ENCODE results near the gene NEDD8. TPM values are rescaled to one million over a fixed set of nuclear protein-coding genes. Genes with fewer than 3 reads are reported as not detected.
"Not testable (repeated sequence)": the region's sequence is repeated elsewhere in the genome, so short reads cannot be mapped to it uniquely, and the experiment has no call there.

Gene NEDD8
- total and polyA plus RNA-seq, 4 donors, result 32.3 to 136 (median 78.1) TPM

GRCh38 chr14:24249230-24250021, 17.3 kb upstream of the NEDD8 start:
- no peaks in the 10 kb centered on the region for H3K27me3 ChIP-seq (ENCODE audit: control insufficient read depth in 4 of 4, insufficient read depth in 4 of 4, low read length in 3 of 4)
- TF ChIP-seq GABPA (IDR thresholded peaks at IDR 0.05 in 1 of 2, conservative IDR thresholded peaks at IDR 0.05 in 1 of 2), result no peak
- TF ChIP-seq EGR1 (IDR thresholded peaks at IDR 0.05; ENCODE audit: low read depth in 2 of 2), result no peak
- no peak for TF ChIP-seq ATF3 (IDR thresholded peaks at IDR 0.05)
- TF ChIP-seq FOXA1 (IDR thresholded peaks at IDR 0.05), result no peak
- TF ChIP-seq ZBTB33 (IDR thresholded peaks at IDR 0.05), result no peak
- H3K9me3 ChIP-seq (ENCODE audit: control insufficient read depth in 4 of 4, low read length in 3 of 4), result no peaks in the 10 kb centered on the region
- no peak overlapping the region for H3K4me3 ChIP-seq (ENCODE audit: low read depth in 1 of 3, low read length in 3 of 3)
- peaks cover 0 to 6% (median under 1%) of the 10 kb centered on the region in 4 donors for H3K4me1 ChIP-seq (ENCODE audit: control insufficient read depth in 4 of 4, insufficient read depth in 4 of 4, low read length in 3 of 4)
- 84% methylated on average over 13 of the region's 13 CpGs for WGBS
- peaks cover 0 to 5% (median 1%) of the 10 kb centered on the region in 4 donors for H3K36me3 ChIP-seq (ENCODE audit: control insufficient read depth in 4 of 4, insufficient read depth in 3 of 4, low read depth in 1 of 4, low read length in 3 of 4)
- no peak overlapping the region for H3K27ac ChIP-seq (ENCODE audit: low read depth in 1 of 2, low read length in 2 of 2)
- no peak overlapping the region for H3K9ac ChIP-seq (ENCODE audit: low read depth in 1 of 2, low read length in 2 of 2)
- no peak for DNase-seq (ENCODE audit: low spot score)

GRCh38 chr14:24247422-24247821, 15.3 kb upstream of the NEDD8 start:
- Histone ChIP-seq H3K9ac (ENCODE audit: low read depth in 1 of 2, low read length in 2 of 2) (no peak overlapping the region), H3K36me3 (ENCODE audit: control insufficient read depth in 4 of 4, insufficient read depth in 3 of 4, low read depth in 1 of 4, low read length in 3 of 4) (no peaks in the 10 kb centered on the region), H3K4me1 (ENCODE audit: control insufficient read depth in 4 of 4, insufficient read depth in 4 of 4, low read length in 3 of 4) (peaks cover 2 to 13% (median 5%) of the 10 kb centered on the region in 4 donors), H3K27ac (ENCODE audit: low read depth in 1 of 2, low read length in 2 of 2) (peak overlapping the region in 1 of 2 donors; percentile 61), H3K4me3 (ENCODE audit: low read depth in 1 of 3, low read length in 3 of 3) (no peak overlapping the region), H3K27me3 (ENCODE audit: control insufficient read depth in 4 of 4, insufficient read depth in 4 of 4, low read length in 3 of 4) (no peaks in the 10 kb centered on the region), H3K9me3 (ENCODE audit: control insufficient read depth in 4 of 4, low read length in 3 of 4) (no peaks in the 10 kb centered on the region)
- 86% methylated on average over 7 of the region's 7 CpGs for WGBS
- no peak for DNase-seq (ENCODE audit: low spot score)
- TF ChIP-seq MAX (IDR thresholded peaks at IDR 0.05) (no peak), CTCF (IDR thresholded peaks at IDR 0.05; ENCODE audit: low read depth, low read length, missing input control) (no peak), JUND (IDR thresholded peaks at IDR 0.05) (no peak), ATF3 (IDR thresholded peaks at IDR 0.05) (no peak), YY1 (IDR thresholded peaks at IDR 0.05) (no peak), RXRA (IDR thresholded peaks at IDR 0.05) (no peak)

- TF ChIP-seq HNF4G (IDR thresholded peaks at IDR 0.05) (no peak), RXRA (IDR thresholded peaks at IDR 0.05) (no peak), EGR1 (IDR thresholded peaks at IDR 0.05; ENCODE audit: low read depth in 2 of 2) (no peak), FOXA2 (IDR thresholded peaks at IDR 0.05) (no peak), HNF4A (conservative IDR thresholded peaks at IDR 0.05) (peak in 1 of 2 donors; percentile 9), MAX (IDR thresholded peaks at IDR 0.05) (no peak), YY1 (IDR thresholded peaks at IDR 0.05) (no peak)
- Histone ChIP-seq H3K27ac (ENCODE audit: low read depth in 1 of 2, low read length in 2 of 2) (peak overlapping the region; percentile 61 to 64), H3K9me3 (ENCODE audit: control insufficient read depth in 4 of 4, low read length in 3 of 4) (no peaks in the 10 kb centered on the region), H3K4me1 (ENCODE audit: control insufficient read depth in 4 of 4, insufficient read depth in 4 of 4, low read length in 3 of 4) (peaks cover 2 to 18% (median 8%) of the 10 kb centered on the region in 4 donors), H3K4me3 (ENCODE audit: low read depth in 1 of 3, low read length in 3 of 3) (no peak overlapping the region), H3K9ac (ENCODE audit: low read depth in 1 of 2, low read length in 2 of 2) (no peak overlapping the region), H3K36me3 (ENCODE audit: control insufficient read depth in 4 of 4, insufficient read depth in 3 of 4, low read depth in 1 of 4, low read length in 3 of 4) (no peaks in the 10 kb centered on the region), H3K27me3 (ENCODE audit: control insufficient read depth in 4 of 4, insufficient read depth in 4 of 4, low read length in 3 of 4) (no peaks in the 10 kb centered on the region)
- 85% methylated on average over 3 of the region's 3 CpGs for WGBS
- no peak for DNase-seq (ENCODE audit: low spot score)
Observed at GRCh38 chr14:24246765-24247212, 14.6 kb upstream of the NEDD8 start.

GRCh38 chr14:24245350-24245749, 13.2 kb upstream of the NEDD8 start:
- not testable (repeated sequence) for H3K9me3 ChIP-seq (ENCODE audit: control insufficient read depth in 4 of 4, low read length in 3 of 4); H3K36me3 ChIP-seq (ENCODE audit: control insufficient read depth in 4 of 4, insufficient read depth in 3 of 4, low read depth in 1 of 4, low read length in 3 of 4); DNase-seq (ENCODE audit: low spot score); H3K27me3 ChIP-seq (ENCODE audit: control insufficient read depth in 4 of 4, insufficient read depth in 4 of 4, low read length in 3 of 4); H3K27ac ChIP-seq (ENCODE audit: low read depth in 1 of 2, low read length in 2 of 2); H3K9ac ChIP-seq (ENCODE audit: low read depth in 1 of 2, low read length in 2 of 2); H3K4me3 ChIP-seq (ENCODE audit: low read depth in 1 of 3, low read length in 3 of 3)
- 95% methylated on average over 11 of the region's 11 CpGs for WGBS
- H3K4me1 ChIP-seq (ENCODE audit: control insufficient read depth in 4 of 4, insufficient read depth in 4 of 4, low read length in 3 of 4), result peaks cover 10 to 32% (median 20%) of the 10 kb centered on the region in 4 donors
